GM21360 (cell line): ENCODE data around the gene ZNF322.

Source experiments
- ATAC-seq: cut with Tn5 transposase; IDR thresholded peaks from one replicate; pipeline ENCODE4 v1.9.1; 2021; ENCODE audit warnings: mild to moderate bottlenecking, moderate library complexity; ENCODE audit not compliant: unreplicated experiment

The ZNF322 gene

DNA sequence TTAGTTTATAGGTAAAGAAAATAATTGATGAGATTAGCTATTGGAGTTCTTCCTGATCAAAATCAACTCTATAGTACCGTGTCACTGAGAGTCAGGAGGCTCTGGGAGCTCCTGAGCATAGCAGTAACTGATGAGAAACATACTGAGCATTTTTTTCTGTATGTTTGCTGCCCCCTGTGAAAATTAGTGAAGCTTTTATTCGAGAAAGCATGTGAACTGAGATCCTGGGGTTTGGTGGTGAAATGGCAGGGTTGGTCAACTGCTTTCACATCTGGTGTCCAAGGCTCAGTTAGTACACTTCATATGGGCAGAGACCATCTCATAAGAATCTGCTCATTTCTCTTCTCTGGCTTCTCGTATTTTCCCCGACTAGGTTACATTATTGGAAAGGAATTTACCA lies 66.9 kb downstream of the ZNF322 start:
- no peak for ATAC-seq

DNA sequence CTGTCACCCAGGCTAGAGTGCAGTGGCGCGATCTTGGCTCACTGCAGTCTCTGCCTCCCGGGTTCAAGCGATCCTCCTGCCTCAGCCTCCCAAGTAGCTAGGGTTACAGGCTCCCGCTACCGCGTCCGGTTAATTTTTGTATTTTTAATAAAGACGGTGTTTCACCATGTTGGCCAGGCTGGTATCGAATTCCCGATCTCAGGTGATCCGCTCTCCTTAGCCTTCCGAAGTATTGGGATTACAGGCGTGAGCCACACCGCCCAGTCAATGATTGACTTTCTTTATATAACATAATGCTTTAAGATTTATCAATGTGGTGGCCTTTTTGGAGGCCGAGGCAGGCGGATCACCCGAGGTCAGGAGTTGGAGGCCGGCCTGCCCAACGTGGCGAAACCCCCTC lies 70.6 kb downstream of the ZNF322 start:
- ATAC-seq: no peak
